ENCODE results near the gene TUBA1C. TPM values are rescaled to one million over a fixed set of nuclear protein-coding genes. Genes with fewer than 3 reads are reported as not detected.

TUBA1C gene
- polyA plus RNA-seq, 1 donor from 2014 or later = 63.0 TPM

DNA sequence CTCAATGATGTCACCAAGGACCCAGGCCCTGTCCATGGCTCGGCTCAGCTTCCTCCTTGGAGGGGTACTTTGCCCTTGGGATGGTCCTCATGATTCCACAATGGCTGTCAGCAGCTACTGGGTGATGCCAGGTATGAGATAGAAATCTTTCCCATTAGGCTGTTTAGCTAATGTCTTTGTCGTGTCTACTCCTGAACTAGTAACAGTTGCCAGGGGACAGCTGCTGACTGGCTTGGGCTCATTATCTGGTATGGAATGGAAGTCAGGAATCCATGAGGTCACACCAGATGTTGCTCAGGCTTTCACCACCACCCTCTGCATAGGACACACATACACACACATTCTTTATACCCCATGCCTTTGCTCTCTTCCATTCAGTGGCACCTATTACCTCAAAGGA, 39.3 kb downstream of the TUBA1C start:
- H3K9me2 ChIP-seq (ENCODE audit: insufficient read depth, low read length) = no peaks in the 10 kb centered on the region

DNA sequence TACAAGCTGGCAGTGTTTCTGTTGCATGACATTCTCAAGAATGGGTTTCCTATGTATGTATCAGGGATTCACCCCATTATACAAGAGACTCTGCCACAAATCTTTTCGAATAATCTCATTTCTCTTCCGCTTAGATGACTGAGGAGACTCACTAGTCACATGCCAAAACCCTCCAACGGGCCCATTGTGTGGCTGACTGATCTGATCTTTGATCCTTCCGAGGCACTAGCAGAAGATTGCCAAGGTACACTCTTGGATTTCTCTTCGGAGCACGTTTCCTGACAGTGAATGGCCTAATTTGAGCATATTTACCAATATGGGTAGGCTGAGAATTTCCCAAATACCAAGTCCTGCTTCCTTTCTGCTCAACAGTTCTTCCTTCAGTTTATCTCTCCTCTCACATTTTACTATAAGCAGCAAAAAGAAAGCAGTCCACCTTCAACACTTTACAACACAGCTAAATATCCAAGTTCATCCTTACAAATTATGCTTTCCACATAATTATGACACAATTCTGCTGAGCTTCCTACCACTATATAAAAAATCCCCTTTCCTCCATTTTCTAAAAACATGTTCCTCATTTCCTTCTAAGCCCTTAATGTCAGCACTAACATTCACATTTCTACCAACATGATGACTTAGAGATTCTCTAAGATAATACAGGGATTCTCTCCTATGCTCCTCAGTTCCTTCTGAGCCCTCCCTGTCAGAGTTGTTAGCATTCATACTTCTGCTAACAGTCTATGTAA, 41.1 kb downstream of the TUBA1C start:
- peaks cover 2% of the 10 kb centered on the region for H3K27me3 ChIP-seq (ENCODE audit: insufficient read depth, low read depth, low read length)
- no peak overlapping the region for H3K4me2 ChIP-seq (ENCODE audit: low read length)
- no peaks in the 10 kb centered on the region for H4K20me1 ChIP-seq (ENCODE audit: insufficient read depth)
- H3F3A ChIP-seq (ENCODE audit: insufficient read depth, low read length, poor library complexity, severe bottlenecking) = no peaks in the 10 kb centered on the region
- no peaks in the 10 kb centered on the region for H3K9me2 ChIP-seq (ENCODE audit: insufficient read depth, low read length)
- no peak overlapping the region for H3K27ac ChIP-seq (ENCODE audit: low read length)
- no peak overlapping the region for H3K9ac ChIP-seq (ENCODE audit: low read length)
- H3K79me2 ChIP-seq (replicated peaks; ENCODE audit: insufficient read depth, low read length) = no peaks in the 10 kb centered on the region
- H3K4me3 ChIP-seq (ENCODE audit: low read length) = no peak overlapping the region
- no peak overlapping the region for H2AFZ ChIP-seq (ENCODE audit: low read depth, low read length)
- no peaks in the 10 kb centered on the region for H3K36me3 ChIP-seq (ENCODE audit: insufficient read depth, low read length)
- no peaks in the 10 kb centered on the region for H3K9me3 ChIP-seq (ENCODE audit: low read length)
- TF ChIP-seq SMC3 (conservative IDR thresholded peaks at IDR 0.05; ENCODE audit: poor library complexity) = no peak
- TF ChIP-seq, protein P1, sequence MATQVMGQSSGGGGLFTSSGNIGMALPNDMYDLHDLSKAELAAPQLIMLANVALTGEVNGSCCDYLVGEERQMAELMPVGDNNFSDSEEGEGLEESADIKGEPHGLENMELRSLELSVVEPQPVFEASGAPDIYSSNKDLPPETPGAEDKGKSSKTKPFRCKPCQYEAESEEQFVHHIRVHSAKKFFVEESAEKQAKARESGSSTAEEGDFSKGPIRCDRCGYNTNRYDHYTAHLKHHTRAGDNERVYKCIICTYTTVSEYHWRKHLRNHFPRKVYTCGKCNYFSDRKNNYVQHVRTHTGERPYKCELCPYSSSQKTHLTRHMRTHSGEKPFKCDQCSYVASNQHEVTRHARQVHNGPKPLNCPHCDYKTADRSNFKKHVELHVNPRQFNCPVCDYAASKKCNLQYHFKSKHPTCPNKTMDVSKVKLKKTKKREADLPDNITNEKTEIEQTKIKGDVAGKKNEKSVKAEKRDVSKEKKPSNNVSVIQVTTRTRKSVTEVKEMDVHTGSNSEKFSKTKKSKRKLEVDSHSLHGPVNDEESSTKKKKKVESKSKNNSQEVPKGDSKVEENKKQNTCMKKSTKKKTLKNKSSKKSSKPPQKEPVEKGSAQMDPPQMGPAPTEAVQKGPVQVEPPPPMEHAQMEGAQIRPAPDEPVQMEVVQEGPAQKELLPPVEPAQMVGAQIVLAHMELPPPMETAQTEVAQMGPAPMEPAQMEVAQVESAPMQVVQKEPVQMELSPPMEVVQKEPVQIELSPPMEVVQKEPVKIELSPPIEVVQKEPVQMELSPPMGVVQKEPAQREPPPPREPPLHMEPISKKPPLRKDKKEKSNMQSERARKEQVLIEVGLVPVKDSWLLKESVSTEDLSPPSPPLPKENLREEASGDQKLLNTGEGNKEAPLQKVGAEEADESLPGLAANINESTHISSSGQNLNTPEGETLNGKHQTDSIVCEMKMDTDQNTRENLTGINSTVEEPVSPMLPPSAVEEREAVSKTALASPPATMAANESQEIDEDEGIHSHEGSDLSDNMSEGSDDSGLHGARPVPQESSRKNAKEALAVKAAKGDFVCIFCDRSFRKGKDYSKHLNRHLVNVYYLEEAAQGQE (IDR thresholded peaks at IDR 0.05; ENCODE audit: borderline replicate concordance) = no peak
- no peak for TF ChIP-seq EZH2 (IDR thresholded peaks at IDR 0.05; ENCODE audit: borderline replicate concordance, insufficient read depth, low read length, poor library complexity, severe bottlenecking)
- no peak for TF ChIP-seq RAD21 (conservative IDR thresholded peaks at IDR 0.05)
- TF ChIP-seq TAF1 (IDR thresholded peaks at IDR 0.05; ENCODE audit: low read depth) = no peak
- no peak for TF ChIP-seq EP300 (conservative IDR thresholded peaks at IDR 0.05; ENCODE audit: poor library complexity, severe bottlenecking)
- TF ChIP-seq POLR2AphosphoS5 (IDR thresholded peaks at IDR 0.05) = no peak
- TF ChIP-seq, protein P2, sequence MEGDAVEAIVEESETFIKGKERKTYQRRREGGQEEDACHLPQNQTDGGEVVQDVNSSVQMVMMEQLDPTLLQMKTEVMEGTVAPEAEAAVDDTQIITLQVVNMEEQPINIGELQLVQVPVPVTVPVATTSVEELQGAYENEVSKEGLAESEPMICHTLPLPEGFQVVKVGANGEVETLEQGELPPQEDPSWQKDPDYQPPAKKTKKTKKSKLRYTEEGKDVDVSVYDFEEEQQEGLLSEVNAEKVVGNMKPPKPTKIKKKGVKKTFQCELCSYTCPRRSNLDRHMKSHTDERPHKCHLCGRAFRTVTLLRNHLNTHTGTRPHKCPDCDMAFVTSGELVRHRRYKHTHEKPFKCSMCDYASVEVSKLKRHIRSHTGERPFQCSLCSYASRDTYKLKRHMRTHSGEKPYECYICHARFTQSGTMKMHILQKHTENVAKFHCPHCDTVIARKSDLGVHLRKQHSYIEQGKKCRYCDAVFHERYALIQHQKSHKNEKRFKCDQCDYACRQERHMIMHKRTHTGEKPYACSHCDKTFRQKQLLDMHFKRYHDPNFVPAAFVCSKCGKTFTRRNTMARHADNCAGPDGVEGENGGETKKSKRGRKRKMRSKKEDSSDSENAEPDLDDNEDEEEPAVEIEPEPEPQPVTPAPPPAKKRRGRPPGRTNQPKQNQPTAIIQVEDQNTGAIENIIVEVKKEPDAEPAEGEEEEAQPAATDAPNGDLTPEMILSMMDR (IDR thresholded peaks at IDR 0.05; ENCODE audit: poor library complexity, severe bottlenecking) = no peak
- no peak for TF ChIP-seq MXI1 (conservative IDR thresholded peaks at IDR 0.05; ENCODE audit: poor library complexity, severe bottlenecking)

More for the DNA sequence above, 39.3 kb downstream of the TUBA1C start:
- Histone ChIP-seq H3K27me3 (ENCODE audit: insufficient read depth, low read depth, low read length) (peaks cover 2% of the 10 kb centered on the region), H2AFZ (ENCODE audit: low read depth, low read length) (no peak overlapping the region), H4K20me1 (ENCODE audit: insufficient read depth) (no peaks in the 10 kb centered on the region), H3K4me2 (ENCODE audit: low read length) (no peak overlapping the region), H3F3A (ENCODE audit: insufficient read depth, low read length, poor library complexity, severe bottlenecking) (no peaks in the 10 kb centered on the region), H3K27ac (ENCODE audit: low read length) (no peak overlapping the region), H3K4me3 (ENCODE audit: low read length) (no peak overlapping the region), H3K9me3 (ENCODE audit: low read length) (no peaks in the 10 kb centered on the region), H3K9ac (ENCODE audit: low read length) (no peak overlapping the region), H3K79me2 (replicated peaks; ENCODE audit: insufficient read depth, low read length) (no peaks in the 10 kb centered on the region), H3K36me3 (ENCODE audit: insufficient read depth, low read length) (no peaks in the 10 kb centered on the region)
- TF ChIP-seq RAD21 (conservative IDR thresholded peaks at IDR 0.05) = no peak
- no peak for TF ChIP-seq EP300 (conservative IDR thresholded peaks at IDR 0.05; ENCODE audit: poor library complexity, severe bottlenecking)
- TF ChIP-seq, protein P2 (IDR thresholded peaks at IDR 0.05; ENCODE audit: poor library complexity, severe bottlenecking) = no peak
- no peak for TF ChIP-seq MXI1 (conservative IDR thresholded peaks at IDR 0.05; ENCODE audit: poor library complexity, severe bottlenecking)
- TF ChIP-seq, protein P1 (IDR thresholded peaks at IDR 0.05; ENCODE audit: borderline replicate concordance) = no peak

Data from neural cell (in vitro differentiated cells).